HG02571 (cell line): Measurements from ENCODE around the gene MBNL1.

Experiments
- ATAC-seq: cut with Tn5 transposase; IDR thresholded peaks from one replicate; pipeline ENCODE4 v1.9.1; 2021; ENCODE audit warnings: mild to moderate bottlenecking, moderate library complexity; ENCODE audit not compliant: unreplicated experiment

The MBNL1 gene

DNA sequence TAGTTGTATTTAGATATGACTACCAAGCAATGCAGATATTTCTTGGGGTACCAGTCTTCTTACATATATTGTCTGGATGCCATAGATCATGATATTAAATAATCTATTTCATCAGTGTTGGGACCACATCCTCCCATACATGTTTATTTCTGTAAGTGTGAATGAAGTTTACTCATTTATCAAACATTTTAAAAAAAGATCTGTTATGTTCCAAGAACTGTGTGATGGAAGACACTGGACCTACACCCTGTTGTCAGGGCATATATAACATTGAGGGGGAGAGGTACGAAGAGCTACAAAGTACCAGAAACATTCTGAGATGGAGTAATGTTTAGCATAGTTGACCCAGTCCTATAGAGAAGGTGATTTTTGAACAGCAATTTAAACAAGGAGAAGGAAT is 26.6 kb downstream of the MBNL1 start:
- no peak for ATAC-seq

DNA sequence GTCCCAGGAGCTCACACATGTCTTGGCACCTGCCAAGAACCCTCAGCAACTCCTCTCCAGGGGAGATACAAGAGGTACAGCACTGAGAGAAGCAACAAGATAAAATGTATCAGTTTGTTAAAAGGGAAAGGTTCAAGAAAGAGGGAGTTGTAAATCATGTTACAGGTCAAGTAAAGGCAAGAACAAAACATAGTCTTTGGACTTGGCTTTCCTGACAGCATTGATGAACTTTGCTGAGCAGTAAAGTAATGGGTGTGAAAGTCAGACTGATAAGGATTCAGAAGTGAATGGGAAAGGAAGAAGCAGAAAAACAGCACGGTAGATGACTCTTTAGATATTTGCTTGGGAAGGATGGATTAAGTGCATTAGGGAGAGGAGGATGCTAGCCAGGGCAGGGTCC is 27.1 kb downstream of the MBNL1 start:
- no peak for ATAC-seq

DNA sequence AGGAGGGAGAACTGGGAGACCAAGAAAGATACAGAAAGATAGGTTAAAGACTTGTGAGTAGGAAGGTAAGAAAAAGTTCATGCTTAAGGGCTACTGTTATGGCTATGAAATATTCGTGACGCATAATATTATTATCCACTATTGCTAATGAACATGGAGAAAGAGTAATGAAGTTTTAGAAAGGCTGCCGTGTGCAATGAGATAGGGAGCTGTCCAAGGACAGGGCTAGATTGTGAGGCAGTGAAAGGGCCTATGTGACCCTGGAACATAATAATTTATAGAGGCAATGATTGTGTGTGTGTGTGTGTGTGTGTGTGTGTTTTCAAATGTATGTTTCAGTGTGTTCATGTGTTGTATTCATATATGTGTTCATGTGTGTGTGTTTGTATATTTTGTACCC is 27.7 kb downstream of the MBNL1 start:
- ATAC-seq: no peak

DNA sequence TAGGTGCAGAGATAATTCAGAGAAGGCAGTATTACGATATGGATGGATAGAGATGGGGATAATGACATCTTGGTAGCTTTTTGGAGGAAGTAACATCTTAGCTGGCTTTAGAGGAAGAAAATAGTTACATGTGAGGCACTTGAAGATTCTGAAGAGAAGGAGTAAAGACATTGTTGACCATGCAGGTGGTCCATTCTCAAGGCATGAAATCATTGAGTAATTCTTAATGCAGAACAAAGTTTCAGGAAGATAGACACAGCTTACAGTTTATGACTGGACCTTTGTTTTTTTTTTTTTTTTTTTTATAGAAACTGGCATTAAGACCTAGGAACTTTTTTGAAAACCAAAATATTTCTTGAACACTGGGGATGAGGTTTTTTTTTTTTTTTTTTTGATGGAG is 28.2 kb downstream of the MBNL1 start:
- ATAC-seq: no peak

DNA sequence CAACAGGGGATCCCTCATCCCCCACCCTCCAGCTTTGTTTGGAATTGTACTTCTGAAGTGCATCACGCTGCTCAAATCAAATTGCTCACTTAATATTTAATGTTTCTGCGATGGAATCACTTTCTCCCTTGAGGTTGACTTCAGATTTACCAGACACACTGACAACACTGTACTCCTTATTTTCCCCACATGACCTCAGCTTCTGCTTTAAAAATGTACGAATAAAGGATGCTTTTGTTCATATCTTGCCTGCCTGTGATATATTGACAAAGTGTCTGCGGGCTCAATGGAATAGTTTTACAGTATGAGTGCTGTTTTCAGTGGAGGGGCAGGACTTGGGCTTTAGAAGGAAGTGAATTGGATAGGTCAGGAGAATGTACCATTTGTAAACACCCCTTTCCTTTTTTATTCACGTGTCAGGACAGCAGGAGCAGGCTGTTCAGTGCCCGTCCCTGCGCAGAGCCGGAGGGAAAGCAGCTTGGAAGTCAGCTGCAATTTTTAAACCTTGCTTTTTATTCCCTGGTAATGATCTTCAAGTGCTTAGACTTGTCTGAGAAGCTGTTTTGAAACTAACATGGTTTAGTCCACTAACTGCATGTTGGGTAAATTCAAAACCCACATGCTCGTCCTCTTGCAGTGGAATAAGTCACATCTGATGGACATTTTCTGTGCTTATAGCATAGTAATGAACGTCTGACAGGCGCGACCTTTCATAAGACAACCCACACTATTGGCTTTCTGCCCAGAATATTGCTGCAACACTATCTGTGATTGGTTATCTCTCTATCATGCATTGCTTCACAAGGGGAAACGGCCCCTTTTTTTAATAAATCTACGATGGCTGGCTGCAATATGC is 29.9 kb downstream of the MBNL1 start:
- peak; percentile 63 for ATAC-seq

DNA sequence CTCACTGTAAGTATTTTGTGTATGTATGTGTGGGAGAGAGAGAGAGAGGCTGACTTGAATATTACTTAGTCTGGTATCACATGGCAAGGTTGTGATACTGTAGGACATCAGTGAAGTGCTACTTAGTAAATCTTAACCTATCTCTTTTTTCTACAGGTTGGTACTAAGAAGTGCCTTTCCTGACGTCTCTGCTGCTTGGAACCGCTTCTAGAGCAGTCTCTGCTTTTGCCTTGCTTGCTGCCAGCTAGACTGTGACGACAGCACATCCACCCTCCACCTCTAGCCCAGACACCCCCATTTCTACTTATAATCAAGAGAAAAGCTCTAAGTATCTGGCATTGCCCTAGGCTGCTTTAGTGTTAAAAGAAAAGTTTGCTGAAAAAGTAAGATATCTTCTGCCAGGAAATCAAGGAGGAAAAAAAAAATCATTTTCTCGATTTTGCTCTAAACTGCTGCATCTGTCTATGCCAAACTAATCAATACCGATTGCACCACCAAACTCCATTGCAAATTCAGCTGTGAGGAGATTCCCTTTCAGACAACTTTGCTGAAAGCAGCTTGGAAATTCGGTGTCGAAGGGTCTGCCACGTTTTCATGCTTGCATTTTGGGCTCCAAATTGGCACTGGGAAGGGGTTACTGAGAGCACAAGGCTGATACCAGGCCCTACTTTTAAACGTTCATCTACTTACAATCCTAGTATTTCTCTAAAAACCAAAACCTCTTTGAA is 30.7 kb downstream of the MBNL1 start:
- ATAC-seq: no peak

DNA sequence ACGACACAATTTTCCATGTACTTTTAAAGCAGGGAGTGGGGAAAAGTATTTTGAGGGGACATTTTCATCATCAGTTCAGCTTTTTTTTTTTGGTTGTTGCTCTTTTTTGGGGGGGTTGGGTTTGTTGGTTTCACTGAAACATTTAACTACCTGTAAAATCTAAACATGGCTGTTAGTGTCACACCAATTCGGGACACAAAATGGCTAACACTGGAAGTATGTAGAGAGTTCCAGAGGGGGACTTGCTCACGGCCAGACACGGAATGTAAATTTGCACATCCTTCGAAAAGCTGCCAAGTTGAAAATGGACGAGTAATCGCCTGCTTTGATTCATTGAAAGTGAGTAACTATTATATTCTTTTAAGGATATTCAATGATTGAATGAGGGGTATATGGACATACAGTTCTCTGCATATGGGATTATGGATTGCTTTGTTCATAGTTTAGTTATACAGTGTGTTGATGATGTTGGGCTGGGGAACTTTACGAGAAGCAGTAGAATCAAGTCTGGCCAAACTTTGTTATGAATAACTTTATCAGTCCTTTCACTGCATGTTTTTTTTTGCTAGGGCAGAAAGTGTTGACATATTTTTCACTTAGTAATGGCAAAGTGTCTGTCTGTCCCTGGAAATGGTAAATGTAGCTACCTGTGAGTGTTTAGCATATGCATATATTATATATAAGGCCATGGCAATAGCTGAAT is 31.5 kb downstream of the MBNL1 start:
- ATAC-seq: no peak

DNA sequence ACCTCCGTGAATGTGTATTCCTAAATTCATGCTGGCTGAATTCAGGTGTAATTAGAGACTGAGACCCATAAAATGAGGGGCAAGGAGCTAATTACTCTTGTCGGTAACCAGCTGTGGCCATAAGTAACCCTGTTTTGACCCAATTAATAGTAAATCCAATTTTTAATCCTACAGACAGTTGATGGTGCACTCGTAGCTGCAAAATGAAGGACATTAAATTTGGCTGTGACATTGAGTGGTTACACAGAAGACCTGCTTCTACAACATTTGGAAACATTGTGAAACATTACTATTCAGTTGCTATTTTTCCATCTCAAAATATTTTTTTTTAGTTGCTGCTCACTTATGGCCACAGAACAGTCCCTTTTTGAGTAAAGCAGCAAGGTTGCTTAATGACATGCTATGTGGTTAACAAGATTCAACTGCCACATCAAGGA is 33.0 kb downstream of the MBNL1 start:
- ATAC-seq: no peak

DNA sequence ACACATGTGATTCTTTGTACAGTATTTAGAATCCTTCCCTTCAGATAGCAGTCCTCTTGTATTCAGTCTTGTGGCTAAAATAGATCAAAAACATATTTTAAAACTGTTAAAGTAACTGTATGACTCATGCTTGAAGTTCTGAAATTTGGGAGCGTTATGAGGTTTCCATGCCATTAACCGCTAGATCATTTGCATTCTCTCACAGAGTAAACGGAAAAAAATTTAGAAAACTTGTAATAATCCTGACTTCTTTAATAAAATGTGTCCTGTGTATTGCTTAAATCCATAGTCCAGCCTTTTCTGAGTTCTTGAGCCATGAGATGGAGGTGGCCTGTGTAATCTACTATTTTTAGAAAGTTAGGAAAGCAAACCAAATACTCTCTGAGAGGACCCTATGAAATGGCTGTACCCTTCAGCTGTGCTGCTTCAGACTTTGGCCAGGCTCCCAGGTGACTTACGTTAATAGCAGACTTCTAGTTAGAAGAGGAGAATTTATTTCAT is 33.8 kb downstream of the MBNL1 start:
- peak; percentile 60 for ATAC-seq

DNA sequence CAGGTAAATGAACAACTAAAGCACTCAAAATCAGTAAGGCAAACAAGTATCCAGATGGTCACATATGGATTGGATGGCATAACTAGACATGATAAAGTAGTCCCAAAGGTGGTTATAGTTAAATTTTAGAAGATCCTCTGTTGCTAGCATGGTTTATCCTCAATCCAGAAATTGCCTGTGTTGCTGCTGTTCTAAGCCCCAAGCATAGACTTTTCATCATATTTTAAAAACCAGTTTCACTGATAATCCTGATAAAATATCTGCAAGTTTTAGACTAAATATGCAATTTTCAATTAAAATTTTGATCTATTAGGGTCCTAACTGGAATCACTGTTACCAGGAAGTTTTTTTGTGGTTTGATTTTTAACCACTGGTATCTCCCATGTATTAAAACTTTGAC is 35.4 kb downstream of the MBNL1 start:
- ATAC-seq: no peak

DNA sequence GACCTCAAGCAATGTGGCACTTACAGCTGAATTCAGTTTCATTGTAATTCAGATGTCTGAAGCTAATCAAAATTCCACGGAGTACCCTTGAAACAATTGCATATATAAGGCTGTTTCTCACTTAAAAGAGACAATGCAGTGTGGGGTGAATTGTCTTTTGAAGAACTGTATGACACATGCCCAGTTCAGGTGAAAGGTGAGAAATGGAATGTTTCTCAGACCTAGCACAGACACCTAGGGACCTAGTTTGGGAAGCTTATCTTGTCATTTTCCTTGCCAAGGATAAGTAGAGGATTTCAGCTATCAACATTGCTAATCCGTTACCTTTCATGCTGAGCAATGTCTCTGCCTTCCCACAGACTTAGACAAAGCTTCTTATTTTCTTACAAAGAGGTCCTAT is 36.3 kb downstream of the MBNL1 start:
- no peak for ATAC-seq

DNA sequence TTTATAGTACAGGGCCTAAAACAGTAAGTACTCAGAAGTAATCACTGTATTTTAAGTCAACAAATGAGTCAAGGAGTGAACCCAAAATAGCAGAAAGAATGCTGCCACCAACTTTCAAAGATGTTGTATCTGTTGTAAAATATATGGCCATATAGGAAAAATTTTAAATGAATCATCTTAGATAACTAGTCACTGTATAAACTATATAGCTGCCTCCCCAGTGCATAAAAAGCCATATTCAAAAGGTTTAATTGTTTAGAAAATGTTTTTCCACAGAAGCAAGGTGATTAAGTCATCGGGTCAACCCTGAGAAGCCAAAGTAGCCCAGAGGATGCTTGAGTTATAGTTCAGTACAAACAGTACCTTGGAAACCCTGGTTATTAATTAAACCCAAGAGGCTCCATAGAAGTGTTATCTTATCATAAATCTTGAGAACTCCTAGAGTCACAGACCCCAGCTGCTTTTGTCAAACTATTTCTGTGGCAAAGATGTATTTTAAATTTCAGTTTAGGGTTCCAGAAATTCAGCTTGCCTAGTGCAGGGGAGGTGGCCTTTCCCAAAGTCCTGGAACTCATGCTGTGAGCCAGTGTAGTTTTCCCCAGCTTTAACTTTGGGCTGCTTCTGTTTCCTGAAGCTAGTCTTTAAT is 39.2 kb downstream of the MBNL1 start:
- no peak for ATAC-seq

DNA sequence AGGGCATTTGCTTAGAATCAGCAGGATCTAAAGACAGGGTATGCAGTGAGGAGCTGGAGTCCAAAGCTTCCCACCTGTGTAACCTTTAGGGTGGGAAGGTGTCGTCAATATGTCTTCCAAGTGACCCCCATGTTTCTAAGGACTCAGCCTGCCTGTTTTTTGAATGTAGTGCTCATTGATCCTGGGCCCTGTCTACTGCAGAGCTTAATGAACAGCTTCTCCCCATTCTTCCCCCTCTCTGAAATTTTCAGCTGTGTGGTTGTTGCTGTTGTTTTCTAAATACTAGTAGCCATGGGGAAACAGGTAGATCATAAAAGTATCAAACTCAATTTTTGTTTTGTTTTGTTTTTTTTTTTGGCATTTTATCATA is 39.7 kb downstream of the MBNL1 start:
- no peak for ATAC-seq

DNA sequence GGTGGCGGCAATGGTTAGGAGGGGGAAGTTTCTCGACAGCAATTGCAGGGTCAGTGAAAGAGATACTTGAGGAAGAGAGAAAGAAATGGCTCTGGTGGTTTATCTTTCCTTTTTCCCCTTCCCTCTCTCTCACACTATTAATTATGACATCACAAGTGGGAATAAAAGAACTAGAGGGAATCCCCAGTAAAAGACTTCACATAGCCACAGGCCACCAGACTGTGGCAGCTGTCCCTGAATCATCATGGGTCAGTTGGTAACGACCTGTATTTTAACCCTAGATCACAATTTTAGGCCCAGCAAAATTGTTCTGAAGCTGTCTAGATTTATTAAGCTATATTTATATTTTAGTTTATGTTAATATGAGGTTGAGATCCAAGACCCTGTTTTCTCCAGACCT is 40.3 kb downstream of the MBNL1 start:
- ATAC-seq: no peak

DNA sequence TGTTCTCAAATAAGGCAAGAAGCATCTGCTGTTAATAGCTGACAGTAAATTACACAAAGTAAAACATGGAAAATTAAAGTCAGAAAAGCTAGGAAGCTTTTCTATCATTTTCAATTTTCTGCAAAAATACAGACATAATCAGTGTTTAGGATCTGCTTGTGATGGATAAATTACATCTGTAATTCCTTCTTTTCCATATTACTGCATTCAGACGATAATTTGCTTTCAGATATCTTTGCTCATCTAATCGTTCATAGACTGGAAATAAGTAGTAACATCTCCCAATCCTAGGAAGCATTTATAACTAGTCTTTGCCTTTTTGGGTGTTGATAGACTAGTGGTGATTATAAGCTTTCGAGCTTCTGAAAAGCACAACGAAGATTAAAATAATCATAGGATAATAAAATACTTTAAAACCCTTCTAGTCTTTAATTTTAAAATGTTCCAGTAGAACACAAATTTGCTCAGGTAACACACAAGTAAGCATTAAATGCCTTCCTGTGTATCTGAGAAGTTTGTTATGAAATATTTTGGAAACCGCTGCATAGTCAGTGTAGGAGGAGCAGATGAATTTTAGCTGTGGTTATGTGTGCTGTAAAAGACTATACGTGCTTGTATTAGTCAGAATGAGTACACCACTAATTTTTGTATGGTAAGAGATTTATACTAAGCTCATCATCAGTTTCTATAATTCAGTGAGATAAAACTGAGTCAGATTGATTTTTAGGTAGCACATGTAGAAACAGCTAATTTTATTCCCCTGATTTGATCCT is 41.0 kb downstream of the MBNL1 start:
- ATAC-seq: no peak

DNA sequence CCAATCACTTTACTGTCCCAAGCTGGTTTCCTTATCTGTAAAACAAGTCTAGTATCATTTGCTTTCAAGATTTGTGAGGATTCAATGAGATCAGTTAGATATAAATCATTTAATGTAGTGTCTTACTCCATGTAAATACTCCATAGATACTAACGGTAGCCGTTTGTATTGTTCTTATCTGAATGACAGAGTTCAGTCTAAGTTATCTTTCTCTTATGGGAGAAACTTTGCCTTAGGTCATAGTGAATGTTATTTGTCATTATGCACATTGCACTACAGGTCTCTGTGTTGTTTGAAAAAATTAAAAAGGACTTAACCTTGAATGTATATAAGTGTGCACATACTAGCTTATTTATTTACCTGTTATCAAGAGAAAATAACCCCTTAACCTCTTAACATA is 44.7 kb downstream of the MBNL1 start:
- no peak for ATAC-seq

DNA sequence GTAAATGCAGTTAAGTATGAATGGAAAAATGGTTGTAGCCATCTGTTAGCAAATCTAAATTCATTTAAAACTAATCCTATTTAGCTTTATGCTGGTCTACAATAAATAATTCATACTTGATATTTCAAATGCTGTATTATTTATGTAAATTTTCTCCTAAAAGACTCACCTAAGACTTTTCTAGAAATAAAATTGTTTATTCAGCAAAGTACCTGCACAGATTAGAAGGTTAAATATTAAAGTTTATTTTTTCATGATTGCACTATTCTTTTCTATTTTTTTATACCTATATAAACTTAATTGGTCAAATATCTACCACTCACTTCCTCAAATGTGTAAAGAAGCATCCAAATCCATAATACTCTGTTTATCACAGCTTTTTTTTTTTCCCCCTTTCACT is 45.2 kb downstream of the MBNL1 start:
- no peak for ATAC-seq

DNA sequence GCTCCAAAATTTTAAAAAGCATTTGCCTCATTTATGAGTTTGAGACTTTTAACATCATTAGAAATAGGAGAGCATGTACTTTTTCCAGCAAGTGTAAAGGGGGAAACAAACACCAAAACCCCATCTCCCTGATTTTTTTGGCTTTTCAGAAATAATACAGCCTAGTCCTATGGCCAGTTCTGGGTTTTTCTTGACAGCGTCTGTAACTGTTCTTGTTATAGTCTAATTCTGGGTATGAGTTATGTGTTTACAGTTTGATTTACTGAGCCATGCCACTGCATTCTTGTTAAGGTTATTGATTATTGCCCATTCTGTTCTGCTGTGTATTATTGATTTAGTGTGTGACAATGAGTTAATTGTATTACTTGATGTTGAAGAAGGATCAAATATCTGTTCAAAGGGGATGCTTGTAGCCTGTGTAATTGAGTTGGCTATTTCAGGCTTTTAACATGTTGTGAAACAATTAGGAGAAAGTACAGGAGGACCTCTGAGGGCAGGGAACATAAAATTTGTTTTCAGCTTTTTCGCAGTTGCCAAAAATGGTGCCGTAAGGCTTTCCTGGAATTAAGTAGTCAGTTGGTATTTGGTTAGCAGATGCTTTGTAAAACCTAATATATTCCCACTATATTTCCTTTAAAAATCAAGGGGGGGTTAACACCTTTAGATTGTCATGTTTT is 46.1 kb downstream of the MBNL1 start:
- ATAC-seq: no peak

DNA sequence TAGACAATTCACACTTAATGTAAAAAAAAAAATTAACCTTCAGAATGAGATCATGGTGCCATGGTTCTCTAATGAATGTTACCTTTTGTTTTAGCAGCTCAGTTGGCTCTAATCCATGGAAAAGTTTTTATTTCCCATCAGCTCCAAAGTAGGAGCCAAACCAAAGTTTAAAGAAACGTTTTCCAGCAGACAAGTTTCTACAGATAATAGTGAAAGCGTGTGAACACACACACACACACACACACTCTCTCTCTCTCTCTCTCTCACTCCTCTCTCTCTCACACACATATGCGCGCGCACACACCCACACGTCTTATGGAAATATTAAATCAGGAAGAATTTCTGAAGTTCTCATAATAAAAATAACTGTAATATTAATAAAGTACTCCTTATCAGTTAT is 46.9 kb downstream of the MBNL1 start:
- ATAC-seq: no peak

DNA sequence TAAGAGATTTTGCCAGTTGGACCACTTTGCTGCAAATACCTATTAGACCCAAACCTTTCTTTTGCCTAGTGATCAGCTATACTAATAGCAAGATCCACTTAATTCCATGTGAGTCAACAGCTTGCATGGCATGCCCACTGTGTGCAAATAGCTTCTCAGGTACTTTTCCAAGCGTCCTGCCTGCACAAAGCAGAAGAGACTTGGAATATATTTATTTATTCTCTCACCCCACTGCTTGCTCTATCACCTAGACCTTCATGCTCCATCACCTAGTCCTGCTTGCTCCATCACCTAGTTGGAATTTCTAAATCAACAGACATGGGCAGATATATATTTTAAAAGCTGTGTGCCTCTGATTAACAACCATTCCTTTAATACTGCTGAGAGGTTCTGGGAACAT is 47.6 kb downstream of the MBNL1 start:
- ATAC-seq: no peak
